Measurements from ENCODE around the gene CNTN1. TPM values are rescaled to one million over a fixed set of nuclear protein-coding genes. Genes with fewer than 3 reads are reported as not detected.

Gene CNTN1
- total and polyA plus RNA-seq, 10 of the 15 experiments (the other 5 are each of a cell fraction or from before 2014, with no cell fraction given): 0.06 to 0.14 TPM; not detected in 8

GRCh38 chr12:40892528-40892927 lies 200.3 kb downstream of the CNTN1 start:
- H3K9me3 ChIP-seq (replicated peaks; ENCODE audit: control insufficient read depth, insufficient read depth, low read length): no peaks in the 10 kb centered on the region
- no peak for DNase-seq (ENCODE audit: low read depth, low spot score)
- ChIA-PET CTCF (interaction anchor here (0.7 kb wide), 1 partner anchor 16 kb away, joined by 3 read pairs; no protein-coding TSS in a partner anchor), SMC1A (ENCODE audit: uncharacterized antibody, unreplicated experiment) (no interaction called here), RAD21 (ENCODE audit: unreplicated experiment) (no interaction called here), POLR2A (no interaction called here)
- no peaks in the 10 kb centered on the region for H3K79me2 ChIP-seq (ENCODE audit: control insufficient read depth, insufficient read depth, low read length)
- H3K27me3 ChIP-seq (replicated peaks in 1 of 2; ENCODE audit: control insufficient read depth in 2 of 2, insufficient read depth in 2 of 2, low read length in 1 of 2): no peaks in the 10 kb centered on the region
- no peak overlapping the region for H3K9ac ChIP-seq (ENCODE audit: control insufficient read depth, insufficient read depth, low read length)
- no peaks in the 10 kb centered on the region for H3K4me1 ChIP-seq (ENCODE audit: control insufficient read depth, insufficient read depth, low read length)
- in situ Hi-C loops (cut with MboI): no loop called here
- no peaks in the 10 kb centered on the region for H3K36me3 ChIP-seq (ENCODE audit: control insufficient read depth in 2 of 2, insufficient read depth in 2 of 2, low read length in 1 of 2)
- ATAC-seq: no peak
- 31% methylated on average over 4 of the region's 4 CpGs for WGBS (ENCODE audit: insufficient coverage, insufficient replicate concordance, low lambda C conversion rate, missing lambda C conversion rate)
- H3K4me2 ChIP-seq (ENCODE audit: control insufficient read depth, insufficient read depth): no peak overlapping the region
- TF ChIP-seq MTA3 (IDR thresholded peaks at IDR 0.05; ENCODE audit: borderline replicate concordance, low read length) (no peak), SREBF2 (IDR thresholded peaks at IDR 0.05; ENCODE audit: low read length) (no peak), STAT3 (IDR thresholded peaks at IDR 0.05; ENCODE audit: low read depth, low read length) (no peak), SUPT20H (IDR thresholded peaks at IDR 0.05; ENCODE audit: borderline replicate concordance, control insufficient read depth, low read depth, low read length) (no peak)
- H3K27ac ChIP-seq (ENCODE audit: control insufficient read depth, insufficient read depth): no peak overlapping the region
- H3K4me3 ChIP-seq: no peak overlapping the region
- no peak for FAIRE-seq
- no TSS peak for BruUV-seq (replicated peaks)
- intact Hi-C loops (cut with micrococcal nuclease; ENCODE audit: unreplicated experiment): no loop called here
- no peak overlapping the region for H2AFZ ChIP-seq (ENCODE audit: control insufficient read depth, low read depth, low read length)
- no peaks in the 10 kb centered on the region for H4K20me1 ChIP-seq (ENCODE audit: control insufficient read depth, insufficient read depth)

- Histone ChIP-seq H3K27ac (ENCODE audit: control insufficient read depth, insufficient read depth) (no peak overlapping the region), H2AFZ (ENCODE audit: control insufficient read depth, low read depth, low read length) (no peak overlapping the region), H3K79me2 (ENCODE audit: control insufficient read depth, insufficient read depth, low read length) (no peaks in the 10 kb centered on the region), H3K4me1 (ENCODE audit: control insufficient read depth, insufficient read depth, low read length) (no peaks in the 10 kb centered on the region), H3K4me2 (ENCODE audit: control insufficient read depth, insufficient read depth) (no peak overlapping the region), H3K27me3 (replicated peaks in 1 of 2; ENCODE audit: control insufficient read depth in 2 of 2, insufficient read depth in 2 of 2, low read length in 1 of 2) (no peaks in the 10 kb centered on the region), H3K4me3 (no peak overlapping the region), H3K36me3 (ENCODE audit: control insufficient read depth in 2 of 2, insufficient read depth in 2 of 2, low read length in 1 of 2) (no peaks in the 10 kb centered on the region), H4K20me1 (ENCODE audit: control insufficient read depth, insufficient read depth) (no peaks in the 10 kb centered on the region), H3K9me3 (replicated peaks; ENCODE audit: control insufficient read depth, insufficient read depth, low read length) (no peaks in the 10 kb centered on the region), H3K9ac (ENCODE audit: control insufficient read depth, insufficient read depth, low read length) (no peak overlapping the region)
- no peak for ATAC-seq
- no TSS peak for BruUV-seq (replicated peaks)
- intact Hi-C loops (cut with micrococcal nuclease; ENCODE audit: unreplicated experiment) (no loop called here), in situ Hi-C loops (cut with MboI) (no loop called here)
- POLR2A ChIA-PET: no interaction called here
- no peak for DNase-seq (ENCODE audit: low read depth, low spot score)
- CTCF ChIA-PET: no interaction called here
- SMC1A ChIA-PET (ENCODE audit: uncharacterized antibody, unreplicated experiment): no interaction called here
- no peak for FAIRE-seq
- 1% methylated on average over 3 of the region's 3 CpGs for WGBS (ENCODE audit: insufficient coverage, insufficient replicate concordance, low lambda C conversion rate, missing lambda C conversion rate)
- RAD21 ChIA-PET (ENCODE audit: unreplicated experiment): interaction anchor here (0.5 kb wide), 1 partner anchor 748 kb away, joined by 3 read pairs; no protein-coding TSS in a partner anchor
- TF ChIP-seq ZNF274 (IDR thresholded peaks at IDR 0.05; ENCODE audit: insufficient read depth, insufficient read length) (no peak), PRDM15 (CRISPR knock-in tag; IDR thresholded peaks at IDR 0.05) (no peak), CEBPB (IDR thresholded peaks at IDR 0.05; ENCODE audit: borderline replicate concordance in 1 of 2, low read depth in 2 of 2, low read length in 2 of 2) (no peak), KAT2A (conservative IDR thresholded peaks at IDR 0.05; ENCODE audit: control insufficient read depth, low read depth, low read length) (no peak), FOXM1 (IDR thresholded peaks at IDR 0.05; ENCODE audit: low read depth, low read length) (no peak), ATF3 (IDR thresholded peaks at IDR 0.05; ENCODE audit: borderline replicate concordance, extremely low read depth, low read depth, low read length) (no peak), YBX1 (IDR thresholded peaks at IDR 0.05) (no peak), CREB1 (IDR thresholded peaks at IDR 0.05; ENCODE audit: low read depth) (no peak), PML (IDR thresholded peaks at IDR 0.05; ENCODE audit: low read length) (no peak), RAD21 (IDR thresholded peaks at IDR 0.05; ENCODE audit: insufficient read depth, low read depth, low read length) (no peak), KDM1A (IDR thresholded peaks at IDR 0.05; ENCODE audit: borderline replicate concordance) (no peak), NR2C2 (IDR thresholded peaks at IDR 0.05; ENCODE audit: borderline replicate concordance, control insufficient read depth, insufficient read length, low read depth) (no peak)
Observed at GRCh38 chr12:40898505-40898904, 206.3 kb downstream of the CNTN1 start.
